VCaP (cell line): Measurements from ENCODE around the gene HSPA4.

Source experiments
- H3K27ac ChIP-seq: fragments of 450-650 bp; 2 replicates; pipeline ENCODE4 v1.5.1; 2017
- CTCF ChIP-seq: fragments of 450-650 bp; conservative IDR thresholded peaks from 2 replicates; pipeline ENCODE4 v1.5.1; 2017; ENCODE audit warnings: mild to moderate bottlenecking, moderate library complexity

The HSPA4 gene

DNA sequence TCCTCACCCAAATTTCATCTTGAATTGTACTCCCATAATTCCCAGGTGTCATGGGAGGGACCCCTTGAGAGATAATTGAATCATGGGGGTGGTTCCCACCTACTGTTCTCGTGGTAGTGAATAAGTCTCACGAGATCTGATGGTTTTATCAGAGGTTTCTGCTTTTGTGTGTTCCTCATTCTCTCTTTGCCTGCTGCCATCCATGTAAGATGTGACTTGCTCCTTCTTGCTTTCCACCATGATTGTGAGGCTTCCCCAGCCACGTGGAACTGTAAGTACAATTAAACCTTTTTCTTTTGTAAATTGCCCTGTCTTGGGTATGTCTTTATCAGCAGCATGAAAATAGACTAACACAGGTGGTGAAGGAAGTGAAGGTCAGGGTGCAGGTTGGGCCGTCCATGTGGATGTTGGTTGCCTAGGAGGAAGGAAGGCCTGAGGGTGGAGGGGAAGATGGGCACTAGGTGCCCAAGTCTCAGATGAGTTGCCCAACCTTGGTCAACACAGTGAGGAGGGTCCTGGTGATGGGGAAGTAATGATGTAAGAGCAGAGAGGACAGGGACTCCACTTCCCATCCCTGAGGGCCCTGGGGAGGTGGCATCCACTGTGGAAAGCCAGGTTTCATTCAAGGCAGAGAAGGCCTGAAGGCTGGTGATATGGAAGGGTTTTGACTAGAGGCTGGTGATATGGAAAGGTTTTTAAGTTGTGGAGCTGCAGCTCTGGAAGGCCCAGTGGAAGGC, 92.6 kb downstream of the HSPA4 start:
- H3K27ac ChIP-seq: no peak overlapping the region
- no peak for TF ChIP-seq CTCF

DNA sequence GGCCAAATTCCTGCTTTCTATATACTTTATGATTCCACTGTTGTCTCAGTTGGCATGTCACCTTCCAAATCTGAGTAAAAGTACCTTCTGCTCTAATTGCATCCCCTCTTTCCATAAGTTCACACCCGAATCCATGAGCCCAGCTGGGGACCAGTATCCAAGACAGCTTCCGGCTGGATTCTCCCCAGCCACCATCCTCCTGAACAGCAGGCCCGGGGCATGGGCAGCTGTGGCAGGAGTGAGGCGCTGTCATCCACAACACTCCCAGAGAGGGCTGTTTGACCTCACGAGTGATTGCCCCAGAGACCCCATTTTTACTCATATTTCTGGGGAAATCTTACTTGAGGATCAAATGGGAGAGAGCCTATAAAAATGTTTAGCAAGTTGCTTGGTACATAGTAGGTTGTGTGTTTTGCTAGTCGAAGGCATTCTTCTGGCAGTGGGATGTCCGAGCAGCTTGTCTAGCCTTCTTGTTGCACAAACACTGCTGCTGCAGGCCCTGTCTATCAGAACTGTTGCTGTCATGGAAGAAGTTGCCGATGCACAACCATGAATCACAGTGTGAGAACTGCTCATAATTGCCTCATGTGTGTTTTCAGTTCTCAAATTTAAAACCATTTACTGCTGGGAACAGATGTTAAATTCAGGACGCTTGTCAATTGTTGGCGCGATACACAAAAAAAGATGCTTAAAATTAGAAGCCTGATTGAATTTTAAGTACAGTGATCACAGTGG, 93.8 kb downstream of the HSPA4 start:
- TF ChIP-seq CTCF: no peak
- H3K27ac ChIP-seq: no peak overlapping the region

DNA sequence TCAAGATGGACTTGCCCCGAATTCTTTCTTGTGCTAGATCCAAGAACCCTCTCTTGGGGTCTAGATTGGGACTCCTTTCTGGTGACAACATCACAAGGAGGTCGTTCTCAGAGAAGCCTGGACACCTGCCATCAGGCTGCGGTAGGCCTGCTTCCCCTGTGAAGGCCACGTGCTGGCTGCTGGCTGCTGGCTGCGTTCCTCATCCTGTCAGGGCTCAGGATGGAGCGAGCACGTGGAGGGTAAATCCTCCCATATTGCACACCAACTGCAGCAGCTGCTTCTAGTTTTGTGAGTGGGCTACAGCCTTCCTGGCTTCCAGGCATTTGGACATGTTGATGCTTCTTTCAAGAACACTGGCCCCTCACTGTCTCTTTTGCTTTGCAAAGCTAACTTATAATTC, 95.6 kb downstream of the HSPA4 start:
- no peak for TF ChIP-seq CTCF
- H3K27ac ChIP-seq: no peak overlapping the region

- H3K27ac ChIP-seq: no peak overlapping the region
- no peak for TF ChIP-seq CTCF
These were observed 96.2 kb downstream of the HSPA4 start for GRCh38 chr5:133147815-133148567.

GRCh38 chr5:133149345-133149744, 97.5 kb downstream of the HSPA4 start:
- no peak overlapping the region for H3K27ac ChIP-seq
- no peak for TF ChIP-seq CTCF

DNA sequence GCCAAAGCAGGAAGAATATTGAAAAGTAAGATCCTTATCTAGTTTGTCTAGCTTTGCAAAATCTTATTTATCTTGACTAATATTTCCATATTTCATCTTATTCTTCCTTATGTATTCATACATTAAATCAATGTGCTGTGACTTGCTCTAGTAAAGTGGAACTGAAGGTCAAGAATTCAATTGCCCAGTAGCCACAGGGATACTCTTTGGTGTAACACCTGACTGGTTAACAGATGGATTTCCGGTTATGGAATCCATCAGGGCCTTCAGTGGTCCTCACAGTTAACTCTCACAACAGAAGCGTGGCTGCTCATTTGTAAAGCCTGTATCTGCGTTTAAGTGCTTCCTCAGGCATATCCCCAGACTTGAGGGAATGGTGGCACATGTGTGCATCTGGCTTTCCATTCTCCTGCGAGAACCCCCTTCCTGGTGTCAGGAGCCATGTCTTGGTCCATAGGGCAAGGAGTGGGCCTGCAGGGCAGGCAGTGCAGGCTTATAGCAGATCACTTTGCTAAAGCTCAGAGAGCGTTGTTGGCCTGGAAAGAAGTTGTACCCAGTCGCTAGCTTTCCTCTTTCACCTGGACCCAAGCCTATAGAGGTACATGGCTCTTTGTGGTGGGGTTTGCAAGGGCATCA, 99.2 kb downstream of the HSPA4 start:
- TF ChIP-seq CTCF: no peak

More for the DNA sequence above, 99.2 kb downstream of the HSPA4 start:
- H3K27ac ChIP-seq: no peak overlapping the region
